ENCODE results near the gene MRGPRF.

DNA sequence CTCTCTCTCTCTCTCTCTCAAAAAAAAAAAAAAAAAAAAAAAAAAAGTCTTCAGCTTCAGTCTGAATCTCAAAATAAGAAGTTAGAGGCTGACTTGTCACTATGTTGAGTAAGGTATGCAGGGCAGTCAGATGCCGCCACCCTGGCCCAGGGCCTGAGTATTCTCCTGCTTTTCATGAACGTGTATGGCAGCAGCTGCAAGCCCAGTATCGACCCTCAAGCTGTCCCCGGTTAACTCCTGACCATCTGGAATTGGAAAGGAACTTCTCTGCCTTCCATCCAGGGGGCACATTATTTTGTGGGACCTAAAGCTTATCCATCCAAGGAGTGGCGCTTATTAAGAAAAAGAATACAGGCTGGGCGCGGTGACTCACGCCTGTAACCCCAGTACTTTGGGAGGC is 43.7 kb downstream of the MRGPRF start:
- TF ChIP-seq YY2 (tag by site-specific recombination; IDR thresholded peaks at IDR 0.05) (no peak), CTCF (tag by site-specific recombination; IDR thresholded peaks at IDR 0.05) (no peak), MYNN (tag by site-specific recombination; IDR thresholded peaks at IDR 0.05; ENCODE audit: borderline replicate concordance) (no peak), ZNF114 (tag by site-specific recombination; IDR thresholded peaks at IDR 0.05) (no peak)
